ENCODE data around the gene TNFRSF19.

TNFRSF19 gene

DNA sequence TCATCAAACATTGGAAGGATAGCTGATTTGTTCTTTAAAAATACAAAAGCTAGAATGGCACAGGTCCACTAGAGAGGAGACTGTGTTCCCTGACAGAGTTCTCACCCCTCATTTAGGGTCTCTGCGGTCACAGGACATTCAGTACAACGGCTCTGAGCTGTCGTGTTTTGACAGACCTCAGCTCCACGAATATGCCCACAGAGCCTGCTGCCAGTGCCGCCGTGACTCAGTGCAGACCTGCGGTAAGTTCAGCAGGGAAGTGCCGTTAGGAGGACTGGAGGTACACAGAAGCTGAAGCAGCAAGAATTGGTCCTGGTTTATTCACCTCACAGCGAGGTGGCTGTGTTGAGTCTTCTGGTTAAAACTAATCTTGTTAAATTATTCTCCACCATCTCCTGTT, 90.0 kb downstream of the TNFRSF19 start:
- no peak for TF ChIP-seq CTCF (IDR thresholded peaks at IDR 0.05)
- no peak overlapping the region for H3K27ac ChIP-seq
- H3K4me3 ChIP-seq = no peak overlapping the region
- no peak for DNase-seq (ENCODE audit: low spot score)

GRCh38 chr13:23666582-23666981, 96.4 kb downstream of the TNFRSF19 start:
- no peak for TF ChIP-seq CTCF (IDR thresholded peaks at IDR 0.05)
- Histone ChIP-seq H3K27ac (no peak overlapping the region), H3K4me3 (no peak overlapping the region)
- no peak for DNase-seq (ENCODE audit: low spot score)

- Histone ChIP-seq H3K27ac (no peak overlapping the region), H3K4me3 (no peak overlapping the region)
- no peak for TF ChIP-seq CTCF (IDR thresholded peaks at IDR 0.05)
- no peak for DNase-seq (ENCODE audit: low spot score)
Observed at GRCh38 chr13:23667750-23668149, 97.5 kb downstream of the TNFRSF19 start.

GRCh38 chr13:23668562-23668961, 98.3 kb downstream of the TNFRSF19 start:
- Histone ChIP-seq H3K4me3 (no peak overlapping the region), H3K27ac (no peak overlapping the region)
- no peak for TF ChIP-seq CTCF (IDR thresholded peaks at IDR 0.05)
- no peak for DNase-seq (ENCODE audit: low spot score)

GRCh38 chr13:23670793-23671192, 100.6 kb downstream of the TNFRSF19 start:
- H3K27ac ChIP-seq = no peak overlapping the region
- TF ChIP-seq CTCF (IDR thresholded peaks at IDR 0.05) = no peak
- no peak for DNase-seq (ENCODE audit: low spot score)
- no peak overlapping the region for H3K4me3 ChIP-seq

- DNase-seq (ENCODE audit: low spot score) = no peak
- no peak overlapping the region for H3K4me3 ChIP-seq
- TF ChIP-seq CTCF (IDR thresholded peaks at IDR 0.05) = no peak
- no peak overlapping the region for H3K27ac ChIP-seq
Observed at GRCh38 chr13:23671377-23671776, 101.2 kb downstream of the TNFRSF19 start.

- TF ChIP-seq CTCF (IDR thresholded peaks at IDR 0.05) = no peak
- H3K4me3 ChIP-seq = no peak overlapping the region
- no peak for DNase-seq (ENCODE audit: low spot score)
- H3K27ac ChIP-seq = no peak overlapping the region
Observed at GRCh38 chr13:23671897-23672296, 101.7 kb downstream of the TNFRSF19 start.
